WI38 (cell line): ENCODE data around the gene HNRNPA1L2.

Experiments used
- H3K4me3 ChIP-seq: 2 replicates; pipeline ENCODE4 v1.5.1; 2011; ENCODE audit warnings: low read depth, mild to moderate bottlenecking, control low read depth, low read length
- CTCF ChIP-seq: IDR thresholded peaks from 2 replicates; pipeline ENCODE4 v1.5.1; 2012; ENCODE audit warnings: low read depth, mild to moderate bottlenecking, control low read depth, low read length

Gene HNRNPA1L2

GRCh38 chr13:52646967-52647366 is 4.7 kb downstream of the HNRNPA1L2 start:
- TF ChIP-seq CTCF: no peak
- H3K4me3 ChIP-seq: no peak overlapping the region

GRCh38 chr13:52650731-52651130 is 8.5 kb downstream of the HNRNPA1L2 start:
- peak overlapping the region; percentile 96 for H3K4me3 ChIP-seq
- TF ChIP-seq CTCF: no peak

- peak overlapping the region; percentile 96 for H3K4me3 ChIP-seq
- no peak for TF ChIP-seq CTCF
These were observed 9.6 kb downstream of the HNRNPA1L2 start for GRCh38 chr13:52651897-52652195.

- TF ChIP-seq CTCF: peak; percentile 61
- peak within 1 kb of the TSS; percentile 96 for H3K4me3 ChIP-seq
These were observed 10.2 kb downstream of the HNRNPA1L2 start, which contains the start of gene SUGT1 for GRCh38 chr13:52652196-52652979. Gene SUGT1, plus strand, starts transcription at chr13:52652836. Its CDS starts 85 bp downstream, at chr13:52652921.

- no peak for TF ChIP-seq CTCF
- peak overlapping the region; percentile 96 for H3K4me3 ChIP-seq
These were observed 10.7 kb downstream of the HNRNPA1L2 start for GRCh38 chr13:52652980-52653303.

- H3K4me3 ChIP-seq: no peak overlapping the region
- no peak for TF ChIP-seq CTCF
These were observed 17.1 kb downstream of the HNRNPA1L2 start for GRCh38 chr13:52659340-52659739.

- no peak overlapping the region for H3K4me3 ChIP-seq
- no peak for TF ChIP-seq CTCF
These were observed 22.0 kb downstream of the HNRNPA1L2 start for GRCh38 chr13:52664272-52664671.
